IMR-90 (cell line): ENCODE results near the gene RARB. TPM values are rescaled to one million over a fixed set of nuclear protein-coding genes. Genes with fewer than 3 reads are reported as not detected.

Source experiments
- ATAC-seq: fragments of 200-7000 bp; cut with Tn5 transposase; 2 replicates; pipeline ENCODE4 v1.9.1; 2020; ENCODE audit warnings: low read depth, mild to moderate bottlenecking, moderate library complexity
- BruUV-seq: library from RNA; stranded (reverse); fragments of 400-500 nt; replicated peaks from 2 replicates; lab custom pipeline; 2021; lab: Mats Ljungman, UMichigan
- CTCF ChIA-PET: fragments of 300-600 bp; formaldehyde crosslinking; extraction: SDS; loops from one replicate; lab custom pipeline; 2021; ENCODE audit warnings: antibody characterized with exemption; lab: Yijun Ruan, JAX
- POLR2A ChIA-PET: fragments of 300-600 bp; sonication (Branson Sonifier 250); formaldehyde crosslinking; loops from one replicate; lab custom pipeline; 2022; ENCODE audit warnings: antibody characterized with exemption; ENCODE audit not compliant: unreplicated experiment; lab: Charles Lee
- DNase-seq: peaks from one replicate; pipeline ENCODE4 v3.0.0; 2013
- H2AFZ ChIP-seq: replicated peaks from 2 replicates; pipeline ENCODE3; 2013; ENCODE audit warnings: low read length, mild to moderate bottlenecking; ENCODE audit not compliant: poor library complexity
- H2AK5ac ChIP-seq: 2 replicates; pipeline ENCODE4 v1.6.1; 2013; ENCODE audit warnings: low read depth, low read length, inconsistent platforms
- H2AK9ac ChIP-seq: replicated peaks from 2 replicates; pipeline ENCODE3; 2013; ENCODE audit warnings: mild to moderate bottlenecking, low read depth, low read length, moderate library complexity; ENCODE audit not compliant: poor library complexity
- H2BK120ac ChIP-seq: 2 replicates; pipeline ENCODE4 v1.6.1; 2013; ENCODE audit warnings: low read depth, low read length, inconsistent platforms
- H2BK15ac ChIP-seq: 3 replicates; pipeline ENCODE4 v1.6.1; 2013; ENCODE audit warnings: low read depth, low read length, inconsistent platforms
- H2BK20ac ChIP-seq: 2 replicates; pipeline ENCODE4 v1.6.1; 2013; ENCODE audit warnings: low read depth, mild to moderate bottlenecking, inconsistent platforms, low read length, moderate library complexity
- H2BK5ac ChIP-seq: 2 replicates; pipeline ENCODE4 v1.6.1; 2013; ENCODE audit warnings: mild to moderate bottlenecking, low read depth, low read length, inconsistent platforms; ENCODE audit not compliant: poor library complexity, severe bottlenecking
- H3K14ac ChIP-seq: replicated peaks from 2 replicates; pipeline ENCODE4 v1.6.1; 2013; ENCODE audit warnings: low read depth, low read length, inconsistent platforms
- H3K18ac ChIP-seq: 2 replicates; pipeline ENCODE4 v1.6.1; 2013; ENCODE audit warnings: low read depth, low read length, control low read depth
- H3K23ac ChIP-seq: 2 replicates; pipeline ENCODE4 v1.6.1; 2013; ENCODE audit warnings: low read depth, low read length, inconsistent platforms
- H3K27ac ChIP-seq: 2 replicates; pipeline ENCODE4 v1.5.1; 2013; ENCODE audit warnings: mild to moderate bottlenecking, control low read depth, low read length; ENCODE audit not compliant: insufficient read depth
- H3K27me3 ChIP-seq: 2 replicates; pipeline ENCODE4 v1.6.1; 2013; ENCODE audit warnings: low read length; ENCODE audit not compliant: control insufficient read depth, insufficient read depth
- H3K36me3 ChIP-seq: 2 replicates; pipeline ENCODE4 v1.6.1; 2013; ENCODE audit warnings: low read length, mixed read lengths; ENCODE audit not compliant: control insufficient read depth, insufficient read depth
- H3K4ac ChIP-seq: 2 replicates; pipeline ENCODE4 v1.6.1; 2013; ENCODE audit warnings: low read depth, low read length, inconsistent platforms
- H3K4me1 ChIP-seq: 2 replicates; pipeline ENCODE4 v1.6.1; 2013; ENCODE audit warnings: low read length, mixed read lengths; ENCODE audit not compliant: control insufficient read depth, insufficient read depth
- H3K4me2 ChIP-seq: 2 replicates; pipeline ENCODE4 v1.6.1; 2013; ENCODE audit warnings: low read depth, mild to moderate bottlenecking, control low read depth, low read length, moderate library complexity
- H3K4me3 ChIP-seq: 2 replicates; pipeline ENCODE4 v1.5.1; 2013; ENCODE audit warnings: low read depth, mild to moderate bottlenecking, control low read depth, low read length, moderate library complexity; ENCODE audit not compliant: insufficient read depth
- H3K56ac ChIP-seq: 2 replicates; pipeline ENCODE4 v1.6.1; 2013; ENCODE audit warnings: low read length, inconsistent platforms; ENCODE audit not compliant: insufficient read depth; ENCODE audit errors: extremely low read depth
- H3K79me1 ChIP-seq, 2 experiments: 2 replicates each; pipeline ENCODE4 v1.6.1; 2013; ENCODE audit warnings: low read length in 2 of 2, inconsistent platforms in 1 of 2, low read depth in 1 of 2
- H3K9ac ChIP-seq: 2 replicates; pipeline ENCODE4 v1.6.1; 2013; ENCODE audit warnings: low read depth, low read length, control low read depth
- H3K9me1 ChIP-seq: 2 replicates; pipeline ENCODE4 v1.6.1; 2013; ENCODE audit warnings: low read length, inconsistent platforms; ENCODE audit not compliant: insufficient read depth
- H3K9me3 ChIP-seq: 2 replicates; pipeline ENCODE4 v1.6.1; 2013; ENCODE audit warnings: low read length; ENCODE audit not compliant: control insufficient read depth, insufficient read depth
- H4K20me1 ChIP-seq: 2 replicates; pipeline ENCODE4 v1.6.1; 2013; ENCODE audit warnings: low read length, inconsistent platforms; ENCODE audit not compliant: insufficient read depth
- H4K5ac ChIP-seq: 2 replicates; pipeline ENCODE4 v1.6.1; 2013; ENCODE audit warnings: mild to moderate bottlenecking, low read depth, low read length, control low read depth
- H4K8ac ChIP-seq, 2 experiments: 2 replicates each; pipeline ENCODE4 v1.6.1; 2013; ENCODE audit warnings: low read depth in 2 of 2, low read length in 2 of 2, control low read depth in 1 of 2, inconsistent platforms in 1 of 2
- H4K91ac ChIP-seq: 2 replicates; pipeline ENCODE4 v1.6.1; 2013; ENCODE audit warnings: low read depth, low read length, inconsistent platforms; ENCODE audit not compliant: insufficient read depth
- MAZ ChIP-seq: IDR thresholded peaks from 2 replicates; pipeline ENCODE4 v1.6.1; 2012; ENCODE audit warnings: low read depth, mild to moderate bottlenecking, low read length, improper control_type of control experiment, moderate library complexity, borderline replicate concordance
- MXI1 ChIP-seq: IDR thresholded peaks from 2 replicates; pipeline ENCODE4 v1.6.1; 2012; ENCODE audit warnings: low read depth, mild to moderate bottlenecking, low read length, moderate library complexity, borderline replicate concordance
- NFE2L2 ChIP-seq: fragments of 150-350 bp; IDR thresholded peaks from 2 replicates; pipeline ENCODE4 v1.6.1; 2016; ENCODE audit warnings: low read depth, mild to moderate bottlenecking, low read length
- RCOR1 ChIP-seq: IDR thresholded peaks from 2 replicates; pipeline ENCODE4 v1.6.1; 2012; ENCODE audit warnings: mild to moderate bottlenecking, low read length, improper control_type of control experiment; ENCODE audit not compliant: insufficient replicate concordance
- SMC3 ChIP-seq: fragments of 150-350 bp; IDR thresholded peaks from 2 replicates; pipeline ENCODE4 v1.6.1; 2016; ENCODE audit warnings: low read depth, mild to moderate bottlenecking, antibody characterized with exemption, low read length, moderate library complexity
- WGBS, 2 experiments: methylation state at CpG; one replicate each; pipeline versions ENCODE4 v1.1.5 to v1.1.7; 2013; ENCODE audit warnings: missing lambda C conversion rate in 2 of 2; ENCODE audit not compliant: insufficient read length in 1 of 2; ENCODE audit errors: extremely low coverage in 2 of 2; 5-methylcytosine and 5-hydroxymethylcytosine counted together
- dilution Hi-C: fragments of 300-500 bp; cut with HindIII; formaldehyde crosslinking; loops from one replicate; pipeline ENCODE4 v1.14.3; 2018; ENCODE audit warnings: low sequenced_read_pairs; ENCODE audit not compliant: unreplicated experiment
- in situ Hi-C: fragments of 300-500 bp; cut with MboI; formaldehyde crosslinking; loops from 3 replicates; pipeline ENCODE4 v1.14.3; 2019; ENCODE audit warnings: low sequenced_read_pairs, inconsistent platforms, mixed read lengths
- intact Hi-C: fragments of 100-400 bp; cut with micrococcal nuclease; formaldehyde crosslinking; loops from 2 replicates; pipeline ENCODE4 v1.10.0; 2022
- polyA plus RNA-seq, 3 experiments: library from polyadenylated mRNA; depleted of rRNA; stranded (reverse); fragments of >200 nt; gene quantifications; 2 replicates each; pipeline ENCODE4 v1.2.3, GENCODE V29; 2012; ENCODE audit warnings: low replicate concordance in 1 of 3
- total RNA-seq: library from RNA; depleted of rRNA; stranded (reverse); fragments of >200 nt; gene quantifications from 2 replicates; pipeline ENCODE4 v1.2.3, GENCODE V29; 2012

Gene RARB
- total and polyA plus RNA-seq, 2 of the 4 experiments (the other 2 are of a cell fraction), result 0.53 to 1.4 TPM

DNA sequence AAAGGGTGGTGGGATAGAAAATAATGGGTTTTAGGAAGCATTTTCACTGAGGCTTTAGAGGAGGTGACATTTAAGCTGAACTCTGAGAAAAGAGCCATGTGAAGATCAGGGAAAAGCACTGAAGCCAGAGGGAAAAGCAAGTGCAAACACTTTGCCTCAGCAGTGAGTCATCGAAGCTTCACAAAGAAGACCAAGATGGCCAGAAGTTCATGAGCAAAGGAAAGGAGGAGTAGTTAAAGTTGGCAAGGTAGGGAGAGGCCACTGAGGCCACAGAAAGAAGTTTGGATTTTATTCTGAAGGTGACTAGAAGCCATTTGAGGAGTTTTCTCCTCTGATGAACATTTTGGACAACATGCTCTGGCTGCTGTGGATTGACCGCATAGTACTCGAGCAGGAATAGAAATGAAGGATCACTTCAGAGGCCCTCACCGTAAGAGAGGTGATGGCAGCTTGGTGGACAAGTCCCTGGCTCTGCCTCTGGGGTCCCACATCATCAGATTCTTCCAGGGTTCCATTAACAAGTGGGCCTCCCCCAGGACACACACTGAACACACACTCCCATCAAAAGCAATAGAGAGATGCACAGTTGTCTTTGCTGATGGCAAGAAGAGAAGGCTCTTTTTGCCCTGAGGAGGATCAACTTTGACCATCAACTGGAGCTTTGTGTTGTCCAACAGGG, 161.2 kb downstream of the RARB start:
- Histone ChIP-seq H3K27me3 (no peaks in the 10 kb centered on the region), H3K4ac (no peak overlapping the region), H2BK5ac (no peak overlapping the region), H3K4me3 (no peak overlapping the region), H3K27ac (no peak overlapping the region), H2BK120ac (no peak overlapping the region), H3K36me3 (no peaks in the 10 kb centered on the region), H3K9me3 (no peaks in the 10 kb centered on the region), H2AK5ac (no peak overlapping the region), H2AK9ac (no peak overlapping the region), H3K56ac (no peak overlapping the region), H3K18ac (no peak overlapping the region), H3K4me1 (peaks cover 3% of the 10 kb centered on the region), H3K9ac (no peak overlapping the region), H2AFZ (no peak overlapping the region), H4K5ac (no peak overlapping the region), H3K23ac (no peak overlapping the region), H4K20me1 (no peaks in the 10 kb centered on the region), H3K14ac (no peak overlapping the region), H4K8ac (no peak overlapping the region), H2BK15ac (no peak overlapping the region), H3K4me2 (no peak overlapping the region), H4K91ac (no peak overlapping the region), H3K9me1 (peaks cover 5% of the 10 kb centered on the region; the same call in 1 of the 2 replicates), H3K79me1 (no peaks in the 10 kb centered on the region), H2BK20ac (no peak overlapping the region)
- ATAC-seq (no peak), DNase-seq (no peak)
- in situ Hi-C loops (loop anchor here (10.0 to 25.0 kb wide), 2 partner anchors 624 to 1327 kb away; no protein-coding TSS in a partner anchor), dilution Hi-C loops (no loop called here), intact Hi-C loops (no loop called here)
- ChIA-PET CTCF (interaction anchor here (1.0 kb wide), 1 partner anchor 15 kb away, joined by 3 read pairs; no protein-coding TSS in a partner anchor), POLR2A (no interaction called here)
- no TSS peak for BruUV-seq
- 100% methylated on average over 2 of the region's 4 CpGs; no CpG with 5 or more reads in 1 of the 2 experiments for WGBS, 2 experiments
- TF ChIP-seq NFE2L2 (no peak), SMC3 (no peak), MXI1 (no peak), RCOR1 (no peak), MAZ (no peak)
